H1 (cell line): Measurements from ENCODE around the gene TRUB1. TPM values are rescaled to one million over a fixed set of nuclear protein-coding genes. Genes with fewer than 3 reads are reported as not detected.
A peak's percentile ranks its signal among the peaks of the same experiment; 100 is the strongest.

Source experiments
- CTCF ChIA-PET: fragments of 300-600 bp; sonication (Branson Sonifier 250); formaldehyde crosslinking; loops from one replicate; lab custom pipeline; 2021; ENCODE audit not compliant: partially characterized antibody; lab: Charles Lee
- POLR2A ChIA-PET: fragments of 300-600 bp; sonication (Branson Sonifier 250); formaldehyde crosslinking; loops from one replicate; lab custom pipeline; 2021; ENCODE audit warnings: inconsistent platforms; ENCODE audit not compliant: partially characterized antibody; lab: Charles Lee
- DNase-seq, 2 experiments: peaks; one replicate each; pipeline versions ENCODE4 v3.0.0 to v3.0.0-alpha.2; 2010 to 2022; ENCODE audit warnings: low spot score in 2 of 2, low read depth in 1 of 2, mixed read lengths in 1 of 2
- FAIRE-seq: peaks from 2 replicates; lab custom pipeline; 2011; peaks lifted over from hg19 to GRCh38; lab: Jason Lieb, UNC
- H2AFZ ChIP-seq: 2 replicates; pipeline ENCODE4 v1.8.1; 2012; ENCODE audit warnings: low read length, inconsistent platforms
- H2AK5ac ChIP-seq: 2 replicates; pipeline ENCODE4 v1.6.1; 2013; ENCODE audit warnings: low read depth, low read length
- H2BK120ac ChIP-seq: replicated peaks from 2 replicates; pipeline ENCODE3; 2013; ENCODE audit warnings: low read depth, low read length, inconsistent platforms
- H2BK12ac ChIP-seq: 2 replicates; pipeline ENCODE4 v1.6.1; 2013; ENCODE audit warnings: low read depth, low read length
- H2BK15ac ChIP-seq: 2 replicates; pipeline ENCODE4 v1.6.1; 2013; ENCODE audit warnings: low read length
- H2BK20ac ChIP-seq: 2 replicates; pipeline ENCODE4 v1.6.1; 2013; ENCODE audit warnings: low read length
- H2BK5ac ChIP-seq: 2 replicates; pipeline ENCODE4 v1.6.1; 2013; ENCODE audit warnings: low read depth, low read length
- H3K14ac ChIP-seq: 2 replicates; pipeline ENCODE4 v1.6.1; 2013; ENCODE audit warnings: inconsistent platforms; ENCODE audit not compliant: insufficient read length
- H3K18ac ChIP-seq: 2 replicates; pipeline ENCODE4 v1.6.1; 2013; ENCODE audit warnings: low read length; ENCODE audit errors: extremely low read depth
- H3K23ac ChIP-seq: 2 replicates; pipeline ENCODE4 v1.6.1; 2013; ENCODE audit warnings: inconsistent platforms; ENCODE audit not compliant: insufficient read length
- H3K23me2 ChIP-seq: 2 replicates; pipeline ENCODE4 v1.6.1; 2013; ENCODE audit warnings: low read depth, low read length
- H3K27ac ChIP-seq: 2 replicates; pipeline ENCODE4 v1.6.1; 2011; ENCODE audit warnings: low read depth, low read length, inconsistent platforms
- H3K27me3 ChIP-seq, 4 experiments: replicated peaks in 1 of 4; 1 replicate in 1 of 4; 2 replicates in 3 of 4; pipeline versions ENCODE4 v1.6.1 to v1.8.1; 2011 to 2013; ENCODE audit warnings: low read length in 3 of 4, mild to moderate bottlenecking in 3 of 4, inconsistent platforms in 2 of 4, mixed read lengths in 2 of 4, moderate library complexity in 1 of 4; ENCODE audit not compliant: control insufficient read depth in 3 of 4, insufficient read depth in 3 of 4; ENCODE audit errors: extremely low read depth in 1 of 4
- H3K36me3 ChIP-seq, 4 experiments: 2 replicates each; pipeline versions ENCODE4 v1.6.1 to v1.8.1; 2011 to 2013; ENCODE audit warnings: mild to moderate bottlenecking in 4 of 4, low read length in 3 of 4, moderate library complexity in 2 of 4, control low read depth in 1 of 4, inconsistent platforms in 1 of 4; ENCODE audit not compliant: insufficient read depth in 4 of 4, control insufficient read depth in 2 of 4
- H3K4ac ChIP-seq: replicated peaks from 2 replicates; pipeline ENCODE3; 2013; ENCODE audit warnings: low read length, low read depth, mixed read lengths, inconsistent platforms; ENCODE audit not compliant: insufficient read length
- H3K4me1 ChIP-seq, 4 experiments: replicated peaks in 1 of 4; 1 replicate in 1 of 4; 2 replicates in 3 of 4; pipeline versions ENCODE4 v1.6.1 to v1.8.1; 2011 to 2013; ENCODE audit warnings: low read length in 3 of 4, inconsistent platforms in 2 of 4, mixed read lengths in 1 of 4; ENCODE audit not compliant: insufficient read depth in 4 of 4, control insufficient read depth in 3 of 4
- H3K4me2 ChIP-seq, 2 experiments: 2 replicates each; pipeline versions ENCODE4 v1.6.1 to v1.8.1; 2011 to 2013; ENCODE audit warnings: low read depth in 2 of 2, low read length in 2 of 2, control low read depth in 1 of 2, inconsistent platforms in 1 of 2, mild to moderate bottlenecking in 1 of 2; ENCODE audit not compliant: insufficient read depth in 1 of 2
- H3K4me3 ChIP-seq, 4 experiments: fragments of 200-600, 300-600 bp in 1 of 4; sonication (generic), shearing (Covaris generic), sonication (Bioruptor Twin) in 1 of 4; 2 replicates each; pipeline versions ENCODE4 v1.5.1 to v1.8.1; 2011 to 2016; ENCODE audit warnings: low read length in 4 of 4, low read depth in 3 of 4, control low read depth in 2 of 4, inconsistent platforms in 2 of 4, mild to moderate bottlenecking in 2 of 4, mixed read lengths in 1 of 4, moderate library complexity in 1 of 4; ENCODE audit not compliant: insufficient read depth in 2 of 4; ENCODE audit errors: extremely low read depth in 1 of 4
- H3K56ac ChIP-seq: replicated peaks from 2 replicates; pipeline ENCODE3; 2013; ENCODE audit warnings: low read depth, mild to moderate bottlenecking, mixed read lengths, low read length, inconsistent platforms; ENCODE audit not compliant: insufficient read length
- H3K79me1 ChIP-seq: 2 replicates; pipeline ENCODE4 v1.6.1; 2013; ENCODE audit warnings: low read depth, low read length, control low read depth
- H3K79me2 ChIP-seq, 2 experiments: 2 replicates each; pipeline versions ENCODE4 v1.6.1 to v1.8.1; 2012 to 2013; ENCODE audit warnings: low read length in 2 of 2, mild to moderate bottlenecking in 2 of 2, inconsistent platforms in 1 of 2; ENCODE audit not compliant: insufficient read depth in 2 of 2, control insufficient read depth in 1 of 2
- H3K9ac ChIP-seq, 4 experiments: replicated peaks in 1 of 4; 1 replicate in 1 of 4; 2 replicates in 3 of 4; pipeline versions ENCODE4 v1.6.1 to v1.8.1; 2011 to 2013; ENCODE audit warnings: low read depth in 3 of 4, low read length in 3 of 4, control low read depth in 2 of 4, mild to moderate bottlenecking in 2 of 4, moderate library complexity in 2 of 4, inconsistent platforms in 1 of 4; ENCODE audit errors: extremely low read depth in 1 of 4
- H3K9me3 ChIP-seq, 2 experiments: 2 replicates each; pipeline versions ENCODE4 v1.6.1 to v1.8.1; 2012 to 2013; ENCODE audit warnings: mild to moderate bottlenecking in 2 of 2, moderate library complexity in 2 of 2, control low read depth in 1 of 2, inconsistent platforms in 1 of 2, low read depth in 1 of 2, low read length in 1 of 2, mixed read lengths in 1 of 2; ENCODE audit not compliant: insufficient read depth in 2 of 2
- H4K20me1 ChIP-seq, 2 experiments: replicated peaks in 1 of 2; 2 replicates each; pipeline versions ENCODE3 to v1.8.1; 2011 to 2013; ENCODE audit warnings: inconsistent platforms in 2 of 2, low read length in 2 of 2, mild to moderate bottlenecking in 1 of 2; ENCODE audit not compliant: insufficient read depth in 2 of 2, control insufficient read depth in 1 of 2
- H4K5ac ChIP-seq: 2 replicates; pipeline ENCODE4 v1.6.1; 2013; ENCODE audit warnings: low read length, low read depth, mixed read lengths, inconsistent platforms; ENCODE audit not compliant: insufficient read length
- H4K8ac ChIP-seq: 2 replicates; pipeline ENCODE4 v1.8.0; 2013; ENCODE audit warnings: mild to moderate bottlenecking, moderate library complexity, low read length, inconsistent platforms; ENCODE audit not compliant: insufficient read depth; ENCODE audit errors: extremely low read depth
- H4K91ac ChIP-seq: replicated peaks from 2 replicates; pipeline ENCODE3; 2013; ENCODE audit warnings: low read length, mixed read lengths, inconsistent platforms; ENCODE audit not compliant: insufficient read length
- BRCA1 ChIP-seq: IDR thresholded peaks from 2 replicates; pipeline ENCODE4 v1.6.1; 2012; ENCODE audit warnings: low read depth, low read length, improper control_type of control experiment
- EP300 ChIP-seq, 2 experiments: IDR thresholded peaks; 1 replicate in 1 of 2; 2 replicates in 1 of 2; pipeline ENCODE4 v1.6.1; 2011 to 2012; ENCODE audit warnings: low read depth in 2 of 2, low read length in 2 of 2, mild to moderate bottlenecking in 2 of 2, borderline replicate concordance in 1 of 2, inconsistent platforms in 1 of 2, moderate library complexity in 1 of 2
- KDM4A ChIP-seq: IDR thresholded peaks from one replicate; pipeline ENCODE4 v1.7.1; 2012; ENCODE audit warnings: low read depth, mild to moderate bottlenecking, moderate library complexity, low read length, inconsistent platforms; ENCODE audit not compliant: severe bottlenecking
- SP4 ChIP-seq: IDR thresholded peaks from 2 replicates; pipeline ENCODE4 v1.6.1; 2012; ENCODE audit warnings: low read length, inconsistent platforms
- WGBS, 2 experiments: shearing (Covaris generic) in 1 of 2; methylation state at CpG; one replicate each; pipeline versions ENCODE4 v1.1.6 to v1.1.7; 2013 to 2015; ENCODE audit warnings: low lambda C conversion rate in 2 of 2, mixed read lengths in 2 of 2, inconsistent platforms in 1 of 2, low coverage in 1 of 2, missing lambda C conversion rate in 1 of 2; ENCODE audit not compliant: insufficient replicate concordance in 2 of 2, insufficient coverage in 1 of 2, insufficient read length in 1 of 2; ENCODE audit errors: extremely low coverage in 1 of 2, missing lambda C conversion rate in 1 of 2; 5-methylcytosine and 5-hydroxymethylcytosine counted together
- polyA plus RNA-seq, 7 experiments: library from polyadenylated mRNA; depleted of rRNA in 3 of 7; stranded (reverse) in 5 of 7; unstranded in 2 of 7; fragments of >200 nt in 5 of 7; fragments of 200-250 nt in 2 of 7; gene quantifications; 1 replicate in 5 of 7; 2 replicates in 1 of 7; 4 replicates in 1 of 7; pipeline versions ENCODE4 v1.2.1 to v1.2.3, GENCODE V29; 2011 to 2013; ENCODE audit warnings: missing spikeins in 2 of 7, mixed read lengths in 2 of 7
- total RNA-seq: library from RNA; stranded (reverse); fragmentation: NEBNext Ultra II Directional; extraction: Animal tissue kit (Norgen Biotek cat#: 25700); gene quantifications from 2 replicates; pipeline ENCODE4 v1.2.1, GENCODE V29; 2021
- TF ChIP-seq, protein P1 (sequence below): IDR thresholded peaks from 2 replicates; pipeline ENCODE4 v1.6.1; 2011; ENCODE audit warnings: low read depth, mild to moderate bottlenecking, low read length; ENCODE audit not compliant: insufficient read depth

TRUB1 gene
- total and polyA plus RNA-seq, 2 of the 8 experiments (the other 6 are each of a cell fraction or from before 2014, with no cell fraction given), result 6.3 to 22.2 TPM

DNA sequence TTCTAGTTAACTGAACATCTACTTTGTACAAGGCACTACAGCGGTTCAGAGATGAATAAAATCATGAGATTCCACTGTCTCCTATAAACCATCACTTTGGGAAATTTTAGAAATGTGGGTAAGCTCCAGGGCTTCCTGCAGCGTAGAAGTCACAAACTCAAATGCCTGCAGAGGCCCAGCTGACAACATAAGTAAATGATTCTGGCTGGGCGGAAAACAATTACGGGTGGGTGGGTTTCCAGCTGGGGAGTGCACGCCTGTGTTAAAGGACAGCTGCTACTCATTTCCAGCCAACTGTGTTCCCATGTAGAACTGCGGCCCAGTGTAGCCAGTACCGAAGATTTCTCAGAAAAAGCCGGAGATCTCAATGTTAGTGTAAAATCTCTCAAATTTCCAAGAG, 85.7 kb downstream of the TRUB1 start:
- no peak overlapping the region for H2BK120ac ChIP-seq
- no peak overlapping the region for H2BK5ac ChIP-seq
- no peak overlapping the region for H3K4me3 ChIP-seq
- H3K79me2 ChIP-seq, result no peaks in the 10 kb centered on the region
- TF ChIP-seq BRCA1, result no peak
- no peak for TF ChIP-seq EP300 (IDR thresholded peaks at IDR 0.05; ENCODE audit: borderline replicate concordance in 1 of 2, low read depth in 2 of 2, low read length in 2 of 2)
- TF ChIP-seq, protein P1, sequence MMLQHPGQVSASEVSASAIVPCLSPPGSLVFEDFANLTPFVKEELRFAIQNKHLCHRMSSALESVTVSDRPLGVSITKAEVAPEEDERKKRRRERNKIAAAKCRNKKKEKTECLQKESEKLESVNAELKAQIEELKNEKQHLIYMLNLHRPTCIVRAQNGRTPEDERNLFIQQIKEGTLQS, result no peak
- TF ChIP-seq SP4, result no peak
- no peak for TF ChIP-seq KDM4A
- H3K4ac ChIP-seq, result no peak overlapping the region
- POLR2A ChIA-PET, result no interaction called here
- CTCF ChIA-PET, result interaction anchor here (0.6 to 4.2 kb wide), 9 partner anchors 10 to 147 kb away, joined by 3 to 13 read pairs (median 3); no protein-coding TSS in a partner anchor
- H2AK5ac ChIP-seq, result no peak overlapping the region
- no peak overlapping the region for H4K8ac ChIP-seq
- H4K91ac ChIP-seq, result no peak overlapping the region
- no peak overlapping the region for H3K4me2 ChIP-seq
- H3K27me3 ChIP-seq, result no peaks in the 10 kb centered on the region
- H2AFZ ChIP-seq, result no peak overlapping the region
- H4K5ac ChIP-seq, result no peak overlapping the region
- peaks cover 0 to 3% (median 1%) of the 10 kb centered on the region in 4 experiments; a peak in 1 of 7 replicates for H3K4me1 ChIP-seq
- H4K20me1 ChIP-seq, result no peaks in the 10 kb centered on the region
- no peak overlapping the region for H3K23ac ChIP-seq
- no peak overlapping the region for H3K9ac ChIP-seq
- no peak for FAIRE-seq
- 86% methylated on average over 8 of the region's 8 CpGs; no CpG with 5 or more reads in 1 of the 2 experiments for WGBS, 2 experiments
- H2BK12ac ChIP-seq, result no peak overlapping the region
- no peaks in the 10 kb centered on the region for H3K9me3 ChIP-seq
- no peaks in the 10 kb centered on the region for H3K79me1 ChIP-seq
- H2BK20ac ChIP-seq, result no peak overlapping the region
- H3K36me3 ChIP-seq, result no peaks in the 10 kb centered on the region
- peak in 1 of 2 experiments; percentile 17 for DNase-seq
- no peak overlapping the region for H3K18ac ChIP-seq
- H2BK15ac ChIP-seq, result no peak overlapping the region
- H3K23me2 ChIP-seq, result no peaks in the 10 kb centered on the region
- H3K14ac ChIP-seq, result no peak overlapping the region
- no peak overlapping the region for H3K56ac ChIP-seq
- H3K27ac ChIP-seq, result no peak overlapping the region
